ENCODE data around the gene LRRC28.

Gene LRRC28

GRCh38 chr15:99333981-99334380 is 82.7 kb downstream of the LRRC28 start:
- in situ Hi-C loops (cut with MboI; ENCODE audit: low sequenced_read_pairs), result no loop called here

DNA sequence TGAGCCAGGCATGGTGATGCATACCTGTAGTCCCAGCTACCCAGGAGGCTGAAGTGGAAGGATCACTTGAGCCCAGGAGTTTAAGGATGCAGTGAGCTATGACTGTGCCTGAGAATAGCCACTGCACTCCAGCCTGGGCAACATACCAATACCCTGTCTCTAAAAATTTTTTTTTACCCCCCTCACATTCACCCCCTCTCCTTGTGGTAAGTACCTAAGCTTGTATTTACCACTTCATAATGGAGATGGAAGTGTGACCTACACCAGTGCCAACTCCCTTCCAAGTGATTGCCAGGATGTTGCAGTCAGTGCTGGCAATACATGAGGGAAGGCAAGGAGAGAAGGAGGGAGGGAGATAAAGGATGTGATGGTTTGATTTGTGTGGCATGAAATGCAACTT is 84.2 kb downstream of the LRRC28 start:
- in situ Hi-C loops (cut with MboI; ENCODE audit: low sequenced_read_pairs), result no loop called here

DNA sequence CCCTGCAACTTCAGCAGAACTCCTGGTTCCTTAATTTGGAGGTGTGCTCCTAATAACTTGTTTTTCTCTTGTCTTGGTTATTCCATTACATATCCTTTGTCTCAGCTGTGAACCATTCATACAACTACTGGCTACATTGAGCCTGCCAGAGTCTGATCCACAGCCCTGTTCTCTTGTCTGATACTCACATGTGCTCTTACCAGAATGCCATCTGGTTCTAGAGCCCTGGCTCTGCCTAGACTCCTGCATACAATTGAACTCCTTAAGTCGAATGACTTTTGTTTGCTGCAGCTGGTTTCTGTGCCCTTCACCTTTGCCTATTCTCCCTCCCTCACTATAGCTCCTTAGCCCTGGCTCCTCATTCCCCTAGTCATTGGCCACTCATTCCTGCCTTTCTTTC is 85.5 kb downstream of the LRRC28 start:
- in situ Hi-C loops (cut with MboI; ENCODE audit: low sequenced_read_pairs), result no loop called here

GRCh38 chr15:99340347-99340746 is 89.1 kb downstream of the LRRC28 start:
- in situ Hi-C loops (cut with MboI; ENCODE audit: low sequenced_read_pairs), result no loop called here

- in situ Hi-C loops (cut with MboI; ENCODE audit: low sequenced_read_pairs), result no loop called here
Observed at GRCh38 chr15:99341786-99342185, 90.5 kb downstream of the LRRC28 start.

DNA sequence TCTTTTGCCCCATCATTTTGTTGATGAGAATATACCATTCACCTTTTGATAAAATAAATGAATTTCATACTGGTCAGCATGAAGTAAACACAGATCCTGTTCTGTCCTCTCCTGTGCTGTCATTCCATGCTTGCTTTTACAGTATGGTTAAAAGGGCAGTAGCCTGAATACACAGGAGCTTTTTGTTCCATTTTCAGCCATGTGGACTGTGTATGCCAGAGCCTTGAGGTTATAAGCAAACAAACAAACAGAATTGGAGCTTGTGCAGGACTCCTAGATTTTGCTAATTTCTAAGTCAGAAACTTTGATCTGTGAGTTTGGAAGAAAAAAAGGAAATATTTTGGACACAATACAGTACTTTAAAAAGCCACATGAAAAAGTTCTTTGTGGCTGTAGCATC is 91.9 kb downstream of the LRRC28 start:
- in situ Hi-C loops (cut with MboI; ENCODE audit: low sequenced_read_pairs), result no loop called here

DNA sequence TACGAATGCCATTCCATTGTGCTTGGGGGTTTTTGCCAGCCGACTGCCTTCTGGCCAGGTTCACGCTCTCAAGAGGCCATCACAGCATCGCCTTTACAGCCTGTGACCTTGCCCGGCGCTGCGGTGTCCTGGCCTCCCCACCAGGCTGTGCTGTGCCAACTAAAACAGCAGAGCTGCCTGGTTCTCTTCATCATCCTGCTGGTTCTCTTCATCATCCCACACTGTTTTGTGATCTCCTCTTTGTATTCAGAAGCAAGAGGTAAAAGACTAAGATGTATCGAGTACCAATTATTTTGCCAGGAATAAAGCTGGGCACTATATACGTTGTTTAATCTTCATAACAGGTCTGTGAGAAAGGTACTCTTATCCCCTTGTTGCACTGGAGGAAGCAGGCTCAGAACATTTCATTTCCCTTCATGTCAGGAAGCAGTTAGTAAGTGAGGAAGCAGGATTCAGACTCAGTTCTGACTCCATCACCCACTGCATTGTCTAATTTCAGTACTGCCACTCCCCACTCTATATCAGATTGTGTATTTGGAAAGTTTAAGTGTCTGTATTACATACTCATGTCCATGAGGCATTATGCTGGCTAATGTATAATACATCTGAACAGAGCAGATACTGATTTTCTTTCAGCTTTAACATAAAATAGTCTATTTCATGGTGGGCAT is 92.7 kb downstream of the LRRC28 start:
- in situ Hi-C loops (cut with MboI; ENCODE audit: low sequenced_read_pairs), result no loop called here

DNA sequence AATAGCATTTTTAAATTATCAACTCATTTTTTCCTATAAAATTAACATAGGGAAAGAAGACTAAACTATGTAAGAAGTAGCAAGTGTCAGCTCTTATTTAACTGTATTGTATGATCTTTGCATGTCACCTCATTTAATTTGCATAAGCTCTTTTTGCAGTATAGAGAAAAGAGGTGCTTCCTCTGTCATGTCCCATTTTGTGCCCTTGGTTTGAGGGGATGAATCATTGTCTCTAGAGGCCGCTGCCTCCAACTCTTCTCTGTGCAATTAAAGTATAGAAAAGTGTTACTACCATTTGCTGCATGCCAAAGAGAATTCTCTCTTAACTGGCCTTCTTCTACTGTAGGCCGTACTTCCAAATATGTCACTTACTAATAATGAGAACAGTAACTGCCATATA is 93.4 kb downstream of the LRRC28 start:
- in situ Hi-C loops (cut with MboI; ENCODE audit: low sequenced_read_pairs), result no loop called here

DNA sequence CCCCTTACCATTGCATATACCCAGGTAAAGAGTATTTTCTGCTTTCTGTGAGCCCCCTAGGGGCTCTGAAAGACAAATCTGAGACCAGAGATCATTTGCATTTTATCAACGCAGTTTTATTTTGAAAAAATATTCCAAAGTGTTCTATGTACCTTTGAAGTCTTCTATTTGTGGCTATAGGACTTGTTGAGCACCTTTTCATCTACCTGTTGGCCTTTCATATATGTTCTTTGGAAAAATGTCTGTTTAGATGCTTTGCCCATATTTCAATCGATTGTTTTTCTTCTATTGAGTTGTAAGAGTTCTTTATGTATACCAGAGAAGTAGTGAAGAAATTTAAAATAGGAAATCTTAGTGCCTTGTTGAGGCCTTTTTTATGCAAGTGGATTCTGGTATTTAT is 94.0 kb downstream of the LRRC28 start:
- in situ Hi-C loops (cut with MboI; ENCODE audit: low sequenced_read_pairs), result no loop called here

GRCh38 chr15:99345832-99346462 is 94.7 kb downstream of the LRRC28 start:
- in situ Hi-C loops (cut with MboI; ENCODE audit: low sequenced_read_pairs), result no loop called here

GRCh38 chr15:99347574-99347973 is 96.3 kb downstream of the LRRC28 start:
- in situ Hi-C loops (cut with MboI; ENCODE audit: low sequenced_read_pairs), result no loop called here

GRCh38 chr15:99348412-99348811 is 97.1 kb downstream of the LRRC28 start:
- in situ Hi-C loops (cut with MboI; ENCODE audit: low sequenced_read_pairs), result no loop called here

- in situ Hi-C loops (cut with MboI; ENCODE audit: low sequenced_read_pairs), result no loop called here
Observed at GRCh38 chr15:99350408-99350807, 99.1 kb downstream of the LRRC28 start.

DNA sequence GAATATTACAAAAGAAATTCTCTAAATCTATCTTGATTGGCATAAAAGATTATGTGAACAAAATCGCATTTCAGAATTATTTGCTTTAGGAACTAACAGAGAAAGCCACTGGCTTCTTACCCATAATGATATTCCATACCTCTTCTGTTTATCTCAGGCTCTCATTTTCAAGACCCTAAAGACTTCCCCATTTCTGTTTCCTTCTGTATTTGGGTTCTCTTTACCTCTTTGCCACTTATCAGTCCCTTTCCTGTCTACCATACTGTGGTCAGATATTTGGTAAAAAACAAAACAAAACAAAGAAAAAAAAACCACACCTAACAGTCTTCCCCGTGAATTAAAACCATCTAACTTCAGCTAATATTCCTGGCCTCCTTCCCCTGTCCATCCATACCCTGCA is 108.5 kb downstream of the LRRC28 start:
- in situ Hi-C loops (cut with MboI; ENCODE audit: low sequenced_read_pairs), result no loop called here

GRCh38 chr15:99361545-99362185 is 110.4 kb downstream of the LRRC28 start:
- in situ Hi-C loops (cut with MboI; ENCODE audit: low sequenced_read_pairs), result no loop called here

DNA sequence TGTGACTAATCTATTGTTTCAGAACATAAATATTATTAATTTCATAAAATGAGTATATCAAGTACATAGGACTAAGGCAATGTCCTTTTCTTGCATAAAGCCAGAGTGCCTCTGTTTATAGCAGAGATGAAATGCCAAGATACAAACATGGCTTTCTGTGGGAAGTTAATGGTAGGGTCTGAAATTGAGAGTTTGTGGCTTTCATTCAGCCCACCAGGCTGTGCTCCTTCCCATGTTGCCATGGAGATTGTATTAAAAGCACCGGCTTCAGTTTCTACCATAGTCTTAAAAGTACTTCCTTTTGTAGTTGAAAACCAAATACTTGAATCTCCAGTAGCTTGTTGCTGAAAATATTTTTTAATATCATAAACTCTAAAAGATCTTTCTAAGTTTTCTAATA is 114.0 kb downstream of the LRRC28 start:
- in situ Hi-C loops (cut with MboI; ENCODE audit: low sequenced_read_pairs), result no loop called here

- in situ Hi-C loops (cut with MboI; ENCODE audit: low sequenced_read_pairs), result no loop called here
Observed at GRCh38 chr15:99366013-99366412, 114.7 kb downstream of the LRRC28 start.

DNA sequence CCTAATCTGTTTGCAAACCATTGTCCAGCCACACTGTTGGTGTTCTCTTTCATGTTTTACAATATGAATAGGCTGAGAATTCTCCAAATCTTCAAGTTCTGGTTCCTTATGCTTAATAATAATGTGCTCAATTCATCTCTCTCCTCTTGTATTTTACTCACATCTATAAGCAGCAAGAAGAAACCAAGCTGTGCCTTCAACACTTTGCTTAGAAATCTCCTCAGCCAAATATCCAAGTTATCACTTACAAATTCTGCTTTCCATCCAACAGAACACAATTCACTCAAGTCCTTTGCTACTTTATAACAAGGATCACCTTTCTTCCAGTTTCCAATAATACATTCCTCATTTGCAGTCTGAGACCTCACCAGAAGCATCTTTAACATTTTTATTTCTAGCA is 117.5 kb downstream of the LRRC28 start:
- in situ Hi-C loops (cut with MboI; ENCODE audit: low sequenced_read_pairs), result no loop called here

DNA sequence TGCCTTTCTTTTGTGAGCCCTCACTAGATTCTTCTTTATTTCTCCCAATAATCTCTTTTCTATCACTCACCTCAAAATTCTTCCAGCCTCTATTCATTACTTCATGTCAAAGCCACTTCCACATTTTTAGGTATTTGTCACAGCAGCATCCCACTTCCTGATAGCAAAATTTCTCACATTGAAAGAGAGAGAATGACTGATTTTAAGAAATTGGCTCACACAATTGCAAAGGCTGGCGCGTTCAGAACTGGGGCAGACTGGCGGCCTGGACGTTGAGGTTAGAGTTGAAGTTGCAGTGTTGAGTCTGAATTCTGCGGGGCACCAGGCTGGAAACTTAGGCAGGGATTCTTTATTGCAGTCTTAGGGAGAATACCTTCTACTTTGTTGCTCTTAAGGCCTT is 117.9 kb downstream of the LRRC28 start:
- in situ Hi-C loops (cut with MboI; ENCODE audit: low sequenced_read_pairs), result no loop called here

DNA sequence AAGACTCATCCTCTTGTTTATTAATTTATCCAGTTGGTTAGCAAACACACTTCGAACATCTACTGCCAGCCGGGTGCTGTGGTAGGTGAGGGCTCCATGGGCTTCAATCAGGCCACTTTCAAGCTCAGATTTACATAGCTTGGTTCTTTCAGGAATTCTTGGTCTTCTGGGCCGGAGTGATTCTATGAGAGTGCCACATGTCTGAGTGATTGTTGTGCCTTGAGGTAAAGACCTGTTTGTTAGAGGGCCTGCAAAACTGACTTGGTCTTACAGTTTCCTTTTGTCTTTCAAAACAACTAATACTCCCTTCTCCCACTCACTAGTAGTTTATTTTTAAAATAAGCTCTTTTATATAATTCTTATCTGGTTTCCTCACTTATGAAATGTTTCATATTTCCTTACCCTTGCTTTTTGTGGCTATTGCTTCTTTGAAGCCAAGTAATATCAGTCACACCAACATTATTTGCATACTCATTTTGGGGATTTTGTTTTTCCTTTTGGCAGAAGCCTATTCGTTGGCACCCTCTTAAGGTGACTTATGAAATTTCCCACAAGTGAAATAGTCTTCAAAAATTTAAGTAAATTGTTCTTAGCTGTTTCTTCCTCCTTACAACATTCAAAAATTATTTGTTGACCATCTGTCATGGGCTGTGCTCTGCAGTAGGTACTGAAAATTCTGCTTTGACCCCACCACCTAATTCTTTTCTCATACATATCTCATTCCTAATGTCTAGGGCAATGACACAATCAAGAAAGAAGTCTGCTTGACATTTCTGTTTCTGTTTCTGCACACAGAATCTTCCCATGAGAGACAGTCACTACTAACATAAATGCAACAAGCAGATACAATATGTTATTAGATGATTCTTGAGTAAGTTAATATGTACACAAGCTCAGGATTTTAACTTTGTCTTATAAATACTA is 120.2 kb downstream of the LRRC28 start:
- in situ Hi-C loops (cut with MboI; ENCODE audit: low sequenced_read_pairs), result no loop called here

DNA sequence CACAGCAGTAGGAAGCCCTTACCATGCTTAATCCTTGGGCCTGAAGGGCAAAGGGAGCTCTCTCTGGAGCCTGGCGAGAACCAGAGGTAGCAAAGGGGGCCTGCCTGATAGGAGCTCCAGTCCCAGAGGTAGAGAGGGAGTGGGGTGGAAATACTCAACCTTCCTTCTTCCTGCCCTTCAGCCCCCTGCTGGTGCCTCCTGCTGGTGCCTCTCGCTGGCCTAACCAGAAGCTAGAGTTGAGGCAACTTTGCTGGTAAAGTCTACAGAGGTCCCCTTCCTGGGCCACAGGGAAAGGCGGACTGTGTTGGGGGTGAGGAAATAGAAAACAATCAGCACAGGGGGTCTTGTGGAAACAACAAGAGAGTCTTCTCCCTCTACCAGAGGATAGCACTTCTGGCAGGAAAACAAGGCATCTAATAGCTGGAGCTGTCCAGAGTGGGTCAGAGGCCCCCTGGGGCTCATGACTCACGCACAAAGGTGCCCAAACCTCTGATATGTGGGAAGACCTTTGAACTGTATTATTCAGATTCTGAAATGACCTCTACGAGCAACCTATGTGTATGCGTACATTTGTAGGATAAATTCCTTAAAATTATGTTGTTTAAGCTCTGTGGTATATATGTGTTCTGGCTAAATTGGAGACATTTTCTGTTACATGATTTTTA is 133.9 kb downstream of the LRRC28 start:
- in situ Hi-C loops (cut with MboI; ENCODE audit: low sequenced_read_pairs), result no loop called here
